ENCODE data around the gene ICA1L.
"Not testable (repeated sequence)": the region's sequence is repeated elsewhere in the genome, so short reads cannot be mapped to it uniquely, and the experiment has no call there.

ICA1L gene

GRCh38 chr2:202805911-202806310 is 65.7 kb downstream of the ICA1L start:
- not testable (repeated sequence) for H3K27ac ChIP-seq, H3K4me3 ChIP-seq

- H3K4me3 ChIP-seq, result no peak overlapping the region
Measured at GRCh38 chr2:202797944-202798343, 73.6 kb downstream of the ICA1L start.

GRCh38 chr2:202790676-202791075 is 80.9 kb downstream of the ICA1L start:
- Histone ChIP-seq H3K27ac (no peak overlapping the region), H3K4me3 (no peak overlapping the region)

More at GRCh38 chr2:202797944-202798343, 73.6 kb downstream of the ICA1L start:
- H3K27ac ChIP-seq, result no peak overlapping the region

- no peak overlapping the region for H3K4me3 ChIP-seq
- H3K27ac ChIP-seq, result no peak overlapping the region
Measured at GRCh38 chr2:202786842-202787241, 84.7 kb downstream of the ICA1L start.

- Histone ChIP-seq H3K27ac (no peak overlapping the region), H3K4me3 (no peak overlapping the region)
Measured at GRCh38 chr2:202782940-202783558, 88.5 kb downstream of the ICA1L start.

- Histone ChIP-seq H3K4me3 (no peak overlapping the region), H3K27ac (no peak overlapping the region)
Measured at GRCh38 chr2:202780514-202781021, 91.0 kb downstream of the ICA1L start.

GRCh38 chr2:202778217-202778616 is 93.3 kb downstream of the ICA1L start:
- H3K27ac ChIP-seq, result no peak overlapping the region
- H3K4me3 ChIP-seq, result no peak overlapping the region

- H3K4me3 ChIP-seq, result no peak overlapping the region
Measured at GRCh38 chr2:202774104-202774503, 97.5 kb downstream of the ICA1L start.

GRCh38 chr2:202773301-202773973 is 98.1 kb downstream of the ICA1L start:
- no peak overlapping the region for H3K4me3 ChIP-seq
- no peak overlapping the region for H3K27ac ChIP-seq

More at GRCh38 chr2:202774104-202774503, 97.5 kb downstream of the ICA1L start:
- no peak overlapping the region for H3K27ac ChIP-seq

- no peak overlapping the region for H3K27ac ChIP-seq
- no peak overlapping the region for H3K4me3 ChIP-seq
Measured at GRCh38 chr2:202771741-202772460, 99.7 kb downstream of the ICA1L start.

GRCh38 chr2:202771336-202771735 is 100.2 kb downstream of the ICA1L start:
- no peak overlapping the region for H3K27ac ChIP-seq
- no peak overlapping the region for H3K4me3 ChIP-seq

- H3K27ac ChIP-seq, result peak overlapping the region in 1 of 21 experiments; percentile 11
- no peak overlapping the region for H3K4me3 ChIP-seq
Measured at GRCh38 chr2:202769201-202769600, 102.4 kb downstream of the ICA1L start.

GRCh38 chr2:202768273-202768672 is 103.3 kb downstream of the ICA1L start:
- no peak overlapping the region for H3K4me3 ChIP-seq

GRCh38 chr2:202765436-202765835 is 106.1 kb downstream of the ICA1L start:
- H3K4me3 ChIP-seq, result no peak overlapping the region

More at GRCh38 chr2:202768273-202768672, 103.3 kb downstream of the ICA1L start:
- no peak overlapping the region for H3K27ac ChIP-seq

GRCh38 chr2:202764991-202765390 is 106.6 kb downstream of the ICA1L start:
- Histone ChIP-seq H3K4me3 (no peak overlapping the region), H3K27ac (no peak overlapping the region)

More at GRCh38 chr2:202765436-202765835, 106.1 kb downstream of the ICA1L start:
- no peak overlapping the region for H3K27ac ChIP-seq

- Histone ChIP-seq H3K4me3 (no peak overlapping the region), H3K27ac (no peak overlapping the region)
Measured at GRCh38 chr2:202763916-202764315, 107.7 kb downstream of the ICA1L start.

GRCh38 chr2:202762556-202762955 is 109.0 kb downstream of the ICA1L start:
- Histone ChIP-seq H3K27ac (no peak overlapping the region), H3K4me3 (no peak overlapping the region)

- Histone ChIP-seq H3K4me3 (no peak overlapping the region), H3K27ac (no peak overlapping the region)
Measured at GRCh38 chr2:202760848-202761247, 110.7 kb downstream of the ICA1L start.

GRCh38 chr2:202758604-202759003 is 113.0 kb downstream of the ICA1L start:
- Histone ChIP-seq H3K4me3 (no peak overlapping the region), H3K27ac (no peak overlapping the region)

- H3K27ac ChIP-seq, result no peak overlapping the region
- no peak overlapping the region for H3K4me3 ChIP-seq
Measured at GRCh38 chr2:202758128-202758527, 113.4 kb downstream of the ICA1L start.

- H3K27ac ChIP-seq, result no peak overlapping the region
Measured at GRCh38 chr2:202757339-202757738, 114.2 kb downstream of the ICA1L start.

More at GRCh38 chr2:202757339-202757738, 114.2 kb downstream of the ICA1L start:
- no peak overlapping the region for H3K4me3 ChIP-seq
